Measurements from ENCODE around the gene SPIB. TPM values are rescaled to one million over a fixed set of nuclear protein-coding genes. Genes with fewer than 3 reads are reported as not detected.
"Not testable (repeated sequence)": the region's sequence is repeated elsewhere in the genome, so short reads cannot be mapped to it uniquely, and the experiment has no call there.

SPIB gene
- total RNA-seq, 1 donor = not detected

DNA sequence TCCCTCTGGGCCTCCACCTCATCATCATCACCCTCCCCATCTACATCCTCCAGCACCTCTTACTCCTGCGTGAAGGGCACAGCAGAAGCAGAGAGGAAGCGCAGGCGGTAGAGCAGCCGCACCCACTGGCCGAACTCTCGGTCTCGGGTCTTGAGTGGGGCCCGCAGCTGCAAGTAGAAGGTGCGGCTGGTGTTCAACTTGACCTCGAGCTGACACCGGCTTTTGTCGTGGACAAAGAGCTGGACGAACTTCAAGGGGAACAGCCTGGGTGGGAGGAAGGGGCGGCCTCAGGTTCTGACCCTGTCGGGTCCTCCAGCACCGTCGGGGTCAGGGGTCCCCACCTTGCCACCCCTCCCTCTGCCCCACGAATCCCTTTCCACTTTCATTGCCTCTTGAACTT is 48.8 kb downstream of the SPIB start:
- TF ChIP-seq, protein P1, sequence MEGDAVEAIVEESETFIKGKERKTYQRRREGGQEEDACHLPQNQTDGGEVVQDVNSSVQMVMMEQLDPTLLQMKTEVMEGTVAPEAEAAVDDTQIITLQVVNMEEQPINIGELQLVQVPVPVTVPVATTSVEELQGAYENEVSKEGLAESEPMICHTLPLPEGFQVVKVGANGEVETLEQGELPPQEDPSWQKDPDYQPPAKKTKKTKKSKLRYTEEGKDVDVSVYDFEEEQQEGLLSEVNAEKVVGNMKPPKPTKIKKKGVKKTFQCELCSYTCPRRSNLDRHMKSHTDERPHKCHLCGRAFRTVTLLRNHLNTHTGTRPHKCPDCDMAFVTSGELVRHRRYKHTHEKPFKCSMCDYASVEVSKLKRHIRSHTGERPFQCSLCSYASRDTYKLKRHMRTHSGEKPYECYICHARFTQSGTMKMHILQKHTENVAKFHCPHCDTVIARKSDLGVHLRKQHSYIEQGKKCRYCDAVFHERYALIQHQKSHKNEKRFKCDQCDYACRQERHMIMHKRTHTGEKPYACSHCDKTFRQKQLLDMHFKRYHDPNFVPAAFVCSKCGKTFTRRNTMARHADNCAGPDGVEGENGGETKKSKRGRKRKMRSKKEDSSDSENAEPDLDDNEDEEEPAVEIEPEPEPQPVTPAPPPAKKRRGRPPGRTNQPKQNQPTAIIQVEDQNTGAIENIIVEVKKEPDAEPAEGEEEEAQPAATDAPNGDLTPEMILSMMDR (IDR thresholded peaks at IDR 0.05; ENCODE audit: insufficient read depth, low read depth, low read length) = no peak
- no peak for DNase-seq (ENCODE audit: low read depth)
- no peak overlapping the region for H3K4me3 ChIP-seq (ENCODE audit: low read depth, low read length)

DNA sequence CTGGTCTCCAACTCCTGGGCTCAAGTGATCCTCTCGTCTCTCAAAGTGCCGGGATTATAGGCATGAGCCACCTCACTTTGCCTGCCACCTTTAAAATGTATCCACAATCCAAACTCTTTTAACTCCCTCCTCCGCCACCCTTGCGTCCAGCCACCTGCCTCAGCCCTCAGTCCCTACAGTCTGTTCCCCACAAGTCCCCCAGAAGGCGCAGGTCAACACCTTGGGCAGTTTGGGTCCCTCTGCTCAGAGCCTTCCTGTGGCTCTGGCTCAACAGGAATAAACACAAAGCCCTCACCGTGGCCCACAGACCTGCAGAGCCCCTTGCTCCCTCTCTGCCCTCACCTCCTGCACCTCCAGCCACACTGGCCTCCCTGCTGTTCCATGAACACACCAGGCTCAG is 50.1 kb downstream of the SPIB start:
- no peak for DNase-seq (ENCODE audit: low read depth)
- TF ChIP-seq, protein P1 (IDR thresholded peaks at IDR 0.05; ENCODE audit: insufficient read depth, low read depth, low read length) = no peak

DNA sequence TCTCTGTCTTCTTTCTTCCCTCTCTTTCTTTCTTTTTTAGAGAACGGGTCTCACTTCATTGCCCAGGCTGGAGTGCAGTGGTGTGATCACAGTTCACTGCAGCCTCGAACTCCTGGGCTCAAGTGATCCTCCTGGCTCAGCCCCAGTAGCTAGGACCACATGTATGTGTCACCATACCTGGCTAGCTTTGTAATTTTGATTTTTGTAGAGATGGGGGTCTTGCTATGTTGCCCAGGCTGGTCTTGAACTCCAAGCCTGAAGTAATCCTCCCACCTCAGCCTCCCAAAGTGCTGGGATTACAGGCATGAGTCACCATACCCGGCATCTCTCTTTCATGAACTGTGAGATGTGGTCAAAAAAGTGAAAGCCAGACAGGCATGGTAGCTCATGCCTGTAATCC is 54.6 kb downstream of the SPIB start:
- DNase-seq (ENCODE audit: low read depth); H3K4me3 ChIP-seq (ENCODE audit: low read depth, low read length): not testable (repeated sequence)

More for the DNA sequence above, 50.1 kb downstream of the SPIB start:
- no peak overlapping the region for H3K4me3 ChIP-seq (ENCODE audit: low read depth, low read length)

DNA sequence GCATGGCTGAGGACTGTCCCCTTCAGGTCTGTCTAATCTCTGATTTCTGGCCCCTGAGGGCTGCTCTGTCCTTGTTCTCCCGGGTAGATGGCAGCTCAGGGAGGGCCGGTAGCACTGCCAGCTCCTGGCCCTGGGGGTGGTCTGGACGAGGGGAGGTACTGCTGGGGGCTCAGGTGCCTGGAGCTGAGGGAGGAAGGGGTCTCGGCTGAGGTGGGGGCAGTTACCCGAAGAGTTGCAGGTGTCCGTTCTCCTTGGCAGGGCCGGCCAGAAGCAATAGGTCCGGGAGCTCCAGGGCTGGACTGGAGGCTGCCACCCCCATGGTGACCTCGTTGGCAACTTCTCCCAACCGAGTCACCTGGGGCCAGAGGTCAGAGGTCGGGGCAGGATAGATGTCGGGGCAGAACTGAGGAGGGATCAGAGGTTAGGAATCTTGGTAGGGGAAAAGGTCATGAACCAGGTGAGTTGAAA is 56.4 kb downstream of the SPIB start:
- TF ChIP-seq, protein P1 (IDR thresholded peaks at IDR 0.05; ENCODE audit: insufficient read depth, low read depth, low read length) = no peak
- no peak overlapping the region for H3K4me3 ChIP-seq (ENCODE audit: low read depth, low read length)
- no peak for DNase-seq (ENCODE audit: low read depth)

DNA sequence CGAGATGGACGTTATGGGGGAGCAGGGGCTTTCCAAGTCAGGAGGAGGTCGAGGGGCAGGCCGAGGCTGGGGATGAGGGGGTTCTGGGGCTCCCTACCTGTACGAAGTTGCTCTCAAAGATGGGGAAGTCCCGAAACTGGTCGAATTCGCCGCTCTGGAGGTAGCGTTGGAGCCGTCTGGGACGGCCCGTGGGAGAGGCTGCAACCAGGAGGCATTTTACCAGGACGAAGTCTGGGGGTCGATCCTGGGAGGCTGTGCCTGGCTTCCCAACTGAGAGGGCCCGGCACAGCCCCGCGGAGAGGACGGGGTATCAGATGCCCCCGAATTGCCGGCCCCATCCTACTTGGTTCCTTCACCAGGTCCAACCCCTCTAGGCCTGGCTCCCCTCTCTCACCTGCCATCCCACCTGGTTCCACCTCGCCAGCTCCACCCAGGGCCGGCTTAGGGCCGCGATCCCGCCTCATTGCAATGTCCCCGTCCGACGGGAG is 57.0 kb downstream of the SPIB start:
- DNase-seq (ENCODE audit: low read depth) = no peak
- peak overlapping the region; percentile 95 for H3K4me3 ChIP-seq (ENCODE audit: low read depth, low read length)

DNA sequence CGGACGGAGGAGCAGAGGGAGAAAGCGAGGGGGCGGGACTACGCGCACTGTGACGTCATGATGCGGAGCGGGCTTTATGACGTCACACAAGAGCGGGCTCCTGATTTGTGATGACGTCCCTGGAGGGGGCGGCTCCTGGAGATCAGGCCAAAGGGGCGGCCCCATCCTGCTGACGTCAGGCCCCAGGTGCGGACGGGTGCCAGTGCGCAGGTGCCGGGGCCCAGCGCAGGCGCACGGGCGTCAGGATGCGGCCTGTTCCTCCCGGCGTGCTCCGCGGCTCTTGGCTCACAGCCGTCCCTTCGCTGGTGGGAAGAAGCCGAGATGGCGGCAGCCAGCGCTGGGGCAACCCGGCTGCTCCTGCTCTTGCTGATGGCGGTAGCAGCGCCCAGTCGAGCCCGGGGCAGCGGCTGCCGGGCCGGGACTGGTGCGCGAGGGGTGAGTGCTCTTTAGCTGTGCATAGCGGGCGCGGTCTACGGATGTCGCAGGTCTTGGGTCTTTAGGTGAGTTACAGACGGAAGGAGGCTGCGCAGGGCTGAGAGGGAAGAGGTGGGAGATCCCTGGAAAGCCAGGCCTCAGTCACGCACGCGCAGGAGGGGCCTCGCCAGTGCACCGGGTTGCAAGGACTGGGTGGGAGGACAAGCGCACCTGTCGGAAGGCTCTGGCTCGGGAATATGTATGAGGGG is 57.6 kb downstream of the SPIB start, which contains the start of the genes EMC10 and GARIN5A:
EMC10 (plus strand) TSS at position 284 of the 683 bp plus-strand sequence; CDS start at position 322, 38 bp downstream.
GARIN5A (minus strand) TSS at position 625 of the 683 bp plus-strand sequence; CDS start at position 165, 460 bp downstream.
- peak within 1 kb of the TSS; percentile 95 for H3K4me3 ChIP-seq (ENCODE audit: low read depth, low read length)
- TF ChIP-seq, protein P1 (IDR thresholded peaks at IDR 0.05; ENCODE audit: insufficient read depth, low read depth, low read length) = no peak
- peak; percentile 93 for DNase-seq (ENCODE audit: low read depth)

More for the DNA sequence above, 57.0 kb downstream of the SPIB start:
- TF ChIP-seq, protein P1 (IDR thresholded peaks at IDR 0.05; ENCODE audit: insufficient read depth, low read depth, low read length) = no peak

DNA sequence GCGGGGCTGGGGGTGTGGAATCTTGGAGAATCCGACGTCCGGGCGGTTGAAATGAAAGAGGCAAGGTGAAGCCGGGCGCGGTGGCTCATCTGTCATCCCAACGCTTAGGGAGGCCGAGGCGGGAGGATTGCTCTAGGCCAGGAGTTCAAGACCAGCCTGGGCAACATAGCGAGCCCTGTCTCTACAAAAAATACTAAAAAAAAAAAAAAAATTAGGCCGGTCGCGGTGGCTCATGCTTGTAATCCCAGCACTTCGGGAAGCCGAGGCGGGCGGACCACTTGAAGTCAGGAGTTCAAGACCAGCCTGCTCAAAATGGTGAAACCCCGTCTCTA is 58.1 kb downstream of the SPIB start:
- TF ChIP-seq, protein P1 (IDR thresholded peaks at IDR 0.05; ENCODE audit: insufficient read depth, low read depth, low read length) = no peak
- no peak for DNase-seq (ENCODE audit: low read depth)
- peak overlapping the region; percentile 95 for H3K4me3 ChIP-seq (ENCODE audit: low read depth, low read length)

Measured in fibroblast of villous mesenchyme (primary cell).